Astrocyte (in vitro differentiated cells and primary cell): ENCODE data around the gene PHC2.

ENCODE experiments used
- CTCF ChIP-seq: IDR thresholded peaks from 2 replicates; pipeline ENCODE4 v1.5.1; 2011; ENCODE audit warnings: low read depth, mild to moderate bottlenecking, inconsistent platforms, low read length, moderate library complexity; ENCODE audit not compliant: insufficient read depth
- EZH2 ChIP-seq: IDR thresholded peaks from 2 replicates; pipeline ENCODE4 v1.6.1; 2012; ENCODE audit warnings: mild to moderate bottlenecking, low read length, inconsistent platforms; ENCODE audit not compliant: insufficient read depth

GRCh38 chr1:33425900-33426299, 5.0 kb downstream of the PHC2 start:
- no peak for TF ChIP-seq CTCF
- no peak for TF ChIP-seq EZH2
